Measurements from ENCODE around the gene CADM1.

CADM1 gene

GRCh38 chr11:115123641-115124040 is 380.6 kb downstream of the CADM1 start:
- no peak for DNase-seq (ENCODE audit: low read depth in 2 of 2)

- no peak for DNase-seq (ENCODE audit: low read depth in 2 of 2)
Observed at GRCh38 chr11:115122274-115122673, 381.9 kb downstream of the CADM1 start.

Measured in stimulated activated CD4-positive, alpha-beta T cell treated with anti-CD3 and anti-CD28 coated beads, Interleukin-4, amount 100 ng/mL, for 48 hours (primary cell).